H9 (cell line): ENCODE measurements around the gene NEUROG3. TPM values are rescaled to one million over a fixed set of nuclear protein-coding genes. Genes with fewer than 3 reads are reported as not detected.

Source experiments
- DNase-seq: peaks from one replicate; pipeline ENCODE4 v3.0.0-alpha.2; 2017
- H2AFZ ChIP-seq: one replicate; pipeline ENCODE4 v1.6.1; 2013; ENCODE audit warnings: mild to moderate bottlenecking, low read length, control low read depth, moderate library complexity
- H2AK5ac ChIP-seq: 2 replicates; pipeline ENCODE4 v1.6.1; 2013; ENCODE audit warnings: low read length, control low read depth, mixed read lengths; ENCODE audit not compliant: insufficient read length
- H2BK120ac ChIP-seq: one replicate; pipeline ENCODE4 v1.6.1; 2013; ENCODE audit warnings: low read depth, mild to moderate bottlenecking, low read length, control low read depth, inconsistent platforms; ENCODE audit not compliant: poor library complexity, severe bottlenecking
- H2BK12ac ChIP-seq: 2 replicates; pipeline ENCODE4 v1.6.1; 2013; ENCODE audit warnings: low read length, control low read depth, mixed read lengths, low read depth; ENCODE audit not compliant: insufficient read length
- H2BK15ac ChIP-seq: 2 replicates; pipeline ENCODE4 v1.6.1; 2013; ENCODE audit warnings: low read depth, low read length, control low read depth
- H2BK20ac ChIP-seq: one replicate; pipeline ENCODE4 v1.6.1; 2013; ENCODE audit warnings: low read depth, mild to moderate bottlenecking, low read length, control low read depth, inconsistent platforms; ENCODE audit not compliant: poor library complexity, severe bottlenecking
- H2BK5ac ChIP-seq: 2 replicates; pipeline ENCODE4 v1.6.1; 2013; ENCODE audit warnings: low read length, control low read depth, mixed read lengths; ENCODE audit not compliant: insufficient read length
- H3K14ac ChIP-seq: 2 replicates; pipeline ENCODE4 v1.6.1; 2013; ENCODE audit warnings: low read length, control low read depth; ENCODE audit not compliant: insufficient read depth
- H3K18ac ChIP-seq: 2 replicates; pipeline ENCODE4 v1.6.1; 2013; ENCODE audit warnings: low read depth, mild to moderate bottlenecking, mixed read lengths, low read length, control low read depth; ENCODE audit not compliant: insufficient read length
- H3K23ac ChIP-seq: 2 replicates; pipeline ENCODE4 v1.6.1; 2013; ENCODE audit warnings: low read length, control low read depth, mixed read lengths, low read depth; ENCODE audit not compliant: insufficient read length
- H3K23me2 ChIP-seq: 2 replicates; pipeline ENCODE4 v1.6.1; 2013; ENCODE audit warnings: low read depth, mild to moderate bottlenecking, mixed read lengths, low read length, control low read depth; ENCODE audit not compliant: insufficient read length, poor library complexity, severe bottlenecking
- H3K27ac ChIP-seq: 2 replicates; pipeline ENCODE4 v1.5.1; 2013; ENCODE audit warnings: low read length, control low read depth, mixed read lengths, low read depth; ENCODE audit not compliant: insufficient read length
- H3K27me3 ChIP-seq: 2 replicates; pipeline ENCODE4 v1.6.1; 2013; ENCODE audit warnings: low read length, control low read depth, inconsistent platforms; ENCODE audit not compliant: insufficient read depth
- H3K4ac ChIP-seq: 2 replicates; pipeline ENCODE4 v1.6.1; 2013; ENCODE audit warnings: low read depth, mild to moderate bottlenecking, control low read depth, inconsistent platforms, low read length, moderate library complexity
- H3K4me1 ChIP-seq: 2 replicates; pipeline ENCODE4 v1.6.1; 2013; ENCODE audit warnings: low read length, control low read depth, inconsistent platforms; ENCODE audit not compliant: insufficient read depth
- H3K4me2 ChIP-seq: 2 replicates; pipeline ENCODE4 v1.6.1; 2013; ENCODE audit warnings: low read length, control low read depth, mixed read lengths; ENCODE audit not compliant: insufficient read length, insufficient read depth
- H3K56ac ChIP-seq: 2 replicates; pipeline ENCODE4 v1.6.1; 2013; ENCODE audit warnings: low read depth, mild to moderate bottlenecking, mixed read lengths, low read length, control low read depth; ENCODE audit not compliant: insufficient read length
- H3K79me1 ChIP-seq: 2 replicates; pipeline ENCODE4 v1.6.1; 2013; ENCODE audit warnings: low read depth, mild to moderate bottlenecking, moderate library complexity, low read length, control low read depth, inconsistent platforms; ENCODE audit not compliant: insufficient read depth, poor library complexity, severe bottlenecking
- H3K79me2 ChIP-seq: 2 replicates; pipeline ENCODE4 v1.6.1; 2013; ENCODE audit warnings: low read length, control low read depth, inconsistent platforms; ENCODE audit not compliant: insufficient read depth
- H3K9ac ChIP-seq: 2 replicates; pipeline ENCODE4 v1.6.1; 2013; ENCODE audit warnings: low read length, control low read depth, mixed read lengths; ENCODE audit not compliant: insufficient read length; ENCODE audit errors: extremely low read depth
- H3K9me3 ChIP-seq: one replicate; pipeline ENCODE4 v1.6.1; 2013; ENCODE audit warnings: low read depth, low read length, inconsistent platforms; ENCODE audit not compliant: control insufficient read depth
- H3T11ph ChIP-seq: one replicate; pipeline ENCODE4 v1.6.1; 2013; ENCODE audit warnings: mild to moderate bottlenecking, low read length, control low read depth, inconsistent platforms
- H4K20me1 ChIP-seq: one replicate; pipeline ENCODE4 v1.6.1; 2013; ENCODE audit not compliant: control insufficient read depth, insufficient read length, insufficient read depth
- H4K5ac ChIP-seq: 2 replicates; pipeline ENCODE4 v1.6.1; 2013; ENCODE audit warnings: low read depth, mild to moderate bottlenecking, mixed read lengths, low read length, control low read depth; ENCODE audit not compliant: insufficient read length
- H4K8ac ChIP-seq: replicated peaks from 2 replicates; pipeline ENCODE4 v1.6.1; 2013; ENCODE audit warnings: low read length, control low read depth, mixed read lengths, low read depth; ENCODE audit not compliant: insufficient read length
- H4K91ac ChIP-seq: 2 replicates; pipeline ENCODE4 v1.6.1; 2013; ENCODE audit warnings: low read depth, mild to moderate bottlenecking, moderate library complexity, mixed read lengths, low read length, control low read depth; ENCODE audit not compliant: insufficient read length
- H3K27ac Mint-ChIP-seq, 3 experiments: 2 replicates in 2 of 3; 3 replicates in 1 of 3; pipeline ENCODE4 v1.8.0; 2020 to 2021; ENCODE audit warnings: mixed read lengths in 3 of 3, mild to moderate bottlenecking in 1 of 3, moderate library complexity in 1 of 3
- H3K27me3 Mint-ChIP-seq: 2 replicates; pipeline ENCODE4 v1.8.0; 2021; ENCODE audit warnings: low read depth, mild to moderate bottlenecking, moderate library complexity, mixed read lengths
- H3K36me3 Mint-ChIP-seq, 3 experiments: 2 replicates in 2 of 3; 3 replicates in 1 of 3; pipeline ENCODE4 v1.8.0; 2020 to 2021; ENCODE audit warnings: low read depth in 3 of 3, mixed read lengths in 3 of 3; ENCODE audit not compliant: insufficient read depth in 1 of 3
- H3K4me1 Mint-ChIP-seq, 2 experiments: 2 replicates each; pipeline ENCODE4 v1.8.0; 2020; ENCODE audit warnings: mixed read lengths in 2 of 2
- H3K4me3 Mint-ChIP-seq, 2 experiments: 2 replicates in 1 of 2; 3 replicates in 1 of 2; pipeline ENCODE4 v1.8.0; 2020 to 2021; ENCODE audit warnings: mild to moderate bottlenecking in 2 of 2, mixed read lengths in 2 of 2, moderate library complexity in 1 of 2
- H3K9me3 Mint-ChIP-seq, 2 experiments: 2 replicates in 1 of 2; 3 replicates in 1 of 2; pipeline ENCODE4 v1.8.0; 2020; ENCODE audit warnings: mild to moderate bottlenecking in 2 of 2, mixed read lengths in 2 of 2, moderate library complexity in 1 of 2
- WGBS: extraction: QIAGEN DNeasy Blood & Tissue Kit; methylation state at CpG from one replicate; pipeline ENCODE4 v1.1.7; 2013; ENCODE audit warnings: missing lambda C conversion rate, low lambda C conversion rate, mixed read lengths; ENCODE audit not compliant: insufficient read length; ENCODE audit errors: extremely low coverage; 5-methylcytosine and 5-hydroxymethylcytosine counted together
- total RNA-seq: library from RNA; stranded (reverse); gene quantifications from 2 replicates; pipeline ENCODE4 v1.2.1, GENCODE V29; 2021
- TF ChIP-seq, protein P1 (sequence below): fragments of 200-600 bp; sonication (generic); conservative IDR thresholded peaks from 3 replicates; pipeline ENCODE4 v1.8.0; 2021; ENCODE audit warnings: antibody characterized with exemption, mild to moderate bottlenecking

Gene NEUROG3
- total RNA-seq, 1 experiment from 2014 or later: not detected

DNA sequence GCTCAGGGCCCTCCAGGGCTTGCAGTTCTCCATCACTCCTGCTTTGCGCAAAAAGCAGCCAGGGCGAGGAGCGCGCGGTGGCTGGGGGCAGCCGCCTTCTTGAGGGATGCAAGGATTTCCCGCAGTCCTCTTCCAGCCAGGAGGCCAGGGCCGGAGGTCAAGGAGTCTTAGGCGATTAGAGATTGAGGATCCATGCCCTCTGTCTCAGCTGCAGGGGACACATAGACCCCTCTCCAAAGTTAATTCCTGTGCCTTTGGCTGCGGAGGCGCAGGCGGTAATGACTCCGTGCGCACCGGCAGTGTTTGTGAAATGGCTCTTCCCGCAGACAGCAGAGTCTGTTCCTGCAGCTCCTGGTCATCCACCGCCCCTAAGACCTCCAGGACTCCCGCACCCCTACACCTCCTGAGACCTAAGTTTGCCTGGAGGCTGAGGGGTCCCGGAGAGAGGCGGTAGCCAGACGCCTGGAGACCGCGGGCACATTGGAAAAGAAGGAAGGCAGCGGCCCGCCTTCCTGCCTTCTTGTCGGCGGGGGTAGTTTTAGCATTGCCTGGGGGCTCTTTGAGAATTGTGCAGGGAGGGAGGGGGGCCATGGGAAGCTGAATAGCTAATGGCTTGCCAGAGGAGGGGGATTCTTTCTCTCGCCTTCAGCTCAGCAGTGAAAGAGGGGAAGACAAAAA lies 3.3 kb upstream of the NEUROG3 start:
- H3T11ph ChIP-seq: no peak overlapping the region
- H2BK12ac ChIP-seq: no peak overlapping the region
- Mint-ChIP-seq H3K4me3 (peak overlapping the region in 1 of 2 experiments; percentile 81; a peak in 3 of 5 replicates), H3K4me1 (peaks cover 43 to 66% of the 10 kb centered on the region in 2 experiments), H3K27me3 (no peaks in the 10 kb centered on the region; the same call in none of the 2 replicates), H3K27ac (no peak overlapping the region; a peak in 1 of 7 replicates), H3K36me3 (no peaks in the 10 kb centered on the region), H3K9me3 (peaks cover 0 to 6% of the 10 kb centered on the region in 2 experiments; a peak in 4 of 5 replicates)
- H3K27ac ChIP-seq: no peak overlapping the region
- H3K79me1 ChIP-seq: no peaks in the 10 kb centered on the region
- H4K91ac ChIP-seq: no peak overlapping the region
- no peak overlapping the region for H3K14ac ChIP-seq
- H4K20me1 ChIP-seq: peaks cover 3% of the 10 kb centered on the region
- H3K4ac ChIP-seq: no peak overlapping the region
- H2BK15ac ChIP-seq: no peak overlapping the region
- peak overlapping the region; percentile 59 for H3K4me2 ChIP-seq
- H3K79me2 ChIP-seq: no peaks in the 10 kb centered on the region
- H3K23ac ChIP-seq: no peak overlapping the region
- H2BK5ac ChIP-seq: no peak overlapping the region
- H3K56ac ChIP-seq: no peak overlapping the region
- TF ChIP-seq, protein P1, sequence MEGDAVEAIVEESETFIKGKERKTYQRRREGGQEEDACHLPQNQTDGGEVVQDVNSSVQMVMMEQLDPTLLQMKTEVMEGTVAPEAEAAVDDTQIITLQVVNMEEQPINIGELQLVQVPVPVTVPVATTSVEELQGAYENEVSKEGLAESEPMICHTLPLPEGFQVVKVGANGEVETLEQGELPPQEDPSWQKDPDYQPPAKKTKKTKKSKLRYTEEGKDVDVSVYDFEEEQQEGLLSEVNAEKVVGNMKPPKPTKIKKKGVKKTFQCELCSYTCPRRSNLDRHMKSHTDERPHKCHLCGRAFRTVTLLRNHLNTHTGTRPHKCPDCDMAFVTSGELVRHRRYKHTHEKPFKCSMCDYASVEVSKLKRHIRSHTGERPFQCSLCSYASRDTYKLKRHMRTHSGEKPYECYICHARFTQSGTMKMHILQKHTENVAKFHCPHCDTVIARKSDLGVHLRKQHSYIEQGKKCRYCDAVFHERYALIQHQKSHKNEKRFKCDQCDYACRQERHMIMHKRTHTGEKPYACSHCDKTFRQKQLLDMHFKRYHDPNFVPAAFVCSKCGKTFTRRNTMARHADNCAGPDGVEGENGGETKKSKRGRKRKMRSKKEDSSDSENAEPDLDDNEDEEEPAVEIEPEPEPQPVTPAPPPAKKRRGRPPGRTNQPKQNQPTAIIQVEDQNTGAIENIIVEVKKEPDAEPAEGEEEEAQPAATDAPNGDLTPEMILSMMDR: no peak
- peak; percentile 48 for DNase-seq
- H3K18ac ChIP-seq: no peak overlapping the region
- H3K9me3 ChIP-seq: no peaks in the 10 kb centered on the region
- no peak overlapping the region for H4K5ac ChIP-seq
- no peak overlapping the region for H2BK120ac ChIP-seq
- no peak overlapping the region for H4K8ac ChIP-seq
- H2AFZ ChIP-seq: no peak overlapping the region
- no peak overlapping the region for H3K9ac ChIP-seq
- H2AK5ac ChIP-seq: no peak overlapping the region
- H3K4me1 ChIP-seq: peaks cover 9% of the 10 kb centered on the region
- peaks cover 95% of the 10 kb centered on the region for H3K27me3 ChIP-seq
- H2BK20ac ChIP-seq: no peak overlapping the region
- peaks cover 45% of the 10 kb centered on the region for H3K23me2 ChIP-seq
- WGBS: no CpG with 5 or more reads among the region's 28 CpGs
